ENCODE data around the gene RMI1.

DNA sequence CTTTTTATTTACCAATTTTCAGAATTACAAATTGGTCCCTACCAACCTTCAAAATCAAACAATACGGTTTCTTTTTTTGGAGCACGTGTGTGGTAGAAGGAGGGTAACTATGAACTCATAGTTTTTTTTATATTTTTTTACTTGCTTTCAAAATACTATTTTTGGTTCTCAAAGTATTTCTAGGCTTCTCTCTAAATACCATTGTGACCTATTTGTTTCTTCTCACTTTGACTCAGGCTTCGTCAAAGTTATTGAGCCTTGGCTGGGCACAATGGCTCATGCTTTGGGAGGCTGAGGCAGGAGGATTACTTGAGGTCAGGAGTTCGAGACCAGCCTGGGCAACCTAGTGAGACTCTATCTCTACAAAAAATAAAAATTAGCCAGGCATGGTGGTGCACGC, 47.8 kb upstream of the RMI1 start:
- TF ChIP-seq TCF7 (IDR thresholded peaks at IDR 0.05; ENCODE audit: borderline replicate concordance) (no peak), CREB1 (IDR thresholded peaks at IDR 0.05; ENCODE audit: low read depth) (no peak), RAD51 (IDR thresholded peaks at IDR 0.05) (no peak), SPI1 (IDR thresholded peaks at IDR 0.05; ENCODE audit: borderline replicate concordance, insufficient read depth, low read depth, low read length) (no peak), TARDBP (IDR thresholded peaks at IDR 0.05; ENCODE audit: borderline replicate concordance) (no peak), EZH2 (IDR thresholded peaks at IDR 0.05; ENCODE audit: borderline replicate concordance, control insufficient read depth, low read depth, low read length) (no peak), PML (IDR thresholded peaks at IDR 0.05; ENCODE audit: low read length) (no peak), NFYB (IDR thresholded peaks at IDR 0.05; ENCODE audit: insufficient read depth, low read depth, low read length) (no peak)
- TF ChIP-seq, protein P1, sequence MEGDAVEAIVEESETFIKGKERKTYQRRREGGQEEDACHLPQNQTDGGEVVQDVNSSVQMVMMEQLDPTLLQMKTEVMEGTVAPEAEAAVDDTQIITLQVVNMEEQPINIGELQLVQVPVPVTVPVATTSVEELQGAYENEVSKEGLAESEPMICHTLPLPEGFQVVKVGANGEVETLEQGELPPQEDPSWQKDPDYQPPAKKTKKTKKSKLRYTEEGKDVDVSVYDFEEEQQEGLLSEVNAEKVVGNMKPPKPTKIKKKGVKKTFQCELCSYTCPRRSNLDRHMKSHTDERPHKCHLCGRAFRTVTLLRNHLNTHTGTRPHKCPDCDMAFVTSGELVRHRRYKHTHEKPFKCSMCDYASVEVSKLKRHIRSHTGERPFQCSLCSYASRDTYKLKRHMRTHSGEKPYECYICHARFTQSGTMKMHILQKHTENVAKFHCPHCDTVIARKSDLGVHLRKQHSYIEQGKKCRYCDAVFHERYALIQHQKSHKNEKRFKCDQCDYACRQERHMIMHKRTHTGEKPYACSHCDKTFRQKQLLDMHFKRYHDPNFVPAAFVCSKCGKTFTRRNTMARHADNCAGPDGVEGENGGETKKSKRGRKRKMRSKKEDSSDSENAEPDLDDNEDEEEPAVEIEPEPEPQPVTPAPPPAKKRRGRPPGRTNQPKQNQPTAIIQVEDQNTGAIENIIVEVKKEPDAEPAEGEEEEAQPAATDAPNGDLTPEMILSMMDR (IDR thresholded peaks at IDR 0.05 in 2 of 3, conservative IDR thresholded peaks at IDR 0.05 in 1 of 3; ENCODE audit: control insufficient read depth in 2 of 3, extremely low read depth in 1 of 3, insufficient read depth in 1 of 3, low read depth in 3 of 3, low read length in 3 of 3) = no peak
